ENCODE measurements around the gene RNF130. TPM values are rescaled to one million over a fixed set of nuclear protein-coding genes. Genes with fewer than 3 reads are reported as not detected.

RNF130 gene
- total RNA-seq, 4 donors from 2014 or later, result 34.5 to 79.5 (median 55.6) TPM

DNA sequence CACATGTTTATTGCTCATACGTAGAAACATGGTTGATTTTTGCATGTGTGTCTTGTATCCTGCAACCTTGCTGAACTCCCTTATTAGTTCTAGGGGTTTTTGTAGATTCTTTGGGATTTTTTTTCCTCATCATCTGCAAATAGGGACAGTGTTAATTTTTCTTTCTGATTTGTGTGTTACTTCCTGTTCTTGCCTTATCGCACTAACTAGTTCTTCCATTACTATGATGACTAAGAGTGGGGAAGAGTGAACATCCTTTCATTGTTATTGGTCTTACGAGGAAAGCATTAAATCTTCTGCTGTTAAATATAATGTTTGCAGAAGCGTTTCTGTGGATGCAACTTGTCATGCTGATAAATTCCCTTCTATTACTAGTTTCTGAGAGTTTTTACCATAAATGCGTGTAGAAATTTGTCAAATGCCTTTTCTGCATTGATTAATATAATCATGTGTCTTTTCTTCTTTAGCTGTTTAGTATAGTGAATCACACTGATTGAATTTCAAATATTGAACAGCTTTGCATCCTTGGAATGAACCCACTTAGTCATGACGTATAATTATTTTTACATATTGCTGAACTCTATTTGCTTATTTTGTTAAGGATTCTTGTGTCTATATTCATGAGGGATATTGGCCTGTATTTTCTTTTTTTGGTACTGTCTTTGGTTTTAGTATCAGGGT, 32.1 kb upstream of the RNF130 start:
- H3K36me3 ChIP-seq, result no peaks in the 10 kb centered on the region
- intact Hi-C loops (cut with DNase I; ENCODE audit: low total_unique reads), result no loop called here
- no peaks in the 10 kb centered on the region for H3K4me1 ChIP-seq
- no peak overlapping the region for H3K4me3 ChIP-seq
- DNase-seq, result no peak
- in situ Hi-C loops (cut with MboI; ENCODE audit: low sequenced_read_pairs in 4 of 4), result no loop called here
- peaks cover 0 to 12% (median 10%) of the 10 kb centered on the region in 3 donors for H3K9me3 ChIP-seq
- peaks cover 0 to 5% (median 0%) of the 10 kb centered on the region in 3 donors for H3K27me3 ChIP-seq
- no peak overlapping the region for H3K27ac ChIP-seq
- ATAC-seq, result no peak
- TF ChIP-seq, protein P1, sequence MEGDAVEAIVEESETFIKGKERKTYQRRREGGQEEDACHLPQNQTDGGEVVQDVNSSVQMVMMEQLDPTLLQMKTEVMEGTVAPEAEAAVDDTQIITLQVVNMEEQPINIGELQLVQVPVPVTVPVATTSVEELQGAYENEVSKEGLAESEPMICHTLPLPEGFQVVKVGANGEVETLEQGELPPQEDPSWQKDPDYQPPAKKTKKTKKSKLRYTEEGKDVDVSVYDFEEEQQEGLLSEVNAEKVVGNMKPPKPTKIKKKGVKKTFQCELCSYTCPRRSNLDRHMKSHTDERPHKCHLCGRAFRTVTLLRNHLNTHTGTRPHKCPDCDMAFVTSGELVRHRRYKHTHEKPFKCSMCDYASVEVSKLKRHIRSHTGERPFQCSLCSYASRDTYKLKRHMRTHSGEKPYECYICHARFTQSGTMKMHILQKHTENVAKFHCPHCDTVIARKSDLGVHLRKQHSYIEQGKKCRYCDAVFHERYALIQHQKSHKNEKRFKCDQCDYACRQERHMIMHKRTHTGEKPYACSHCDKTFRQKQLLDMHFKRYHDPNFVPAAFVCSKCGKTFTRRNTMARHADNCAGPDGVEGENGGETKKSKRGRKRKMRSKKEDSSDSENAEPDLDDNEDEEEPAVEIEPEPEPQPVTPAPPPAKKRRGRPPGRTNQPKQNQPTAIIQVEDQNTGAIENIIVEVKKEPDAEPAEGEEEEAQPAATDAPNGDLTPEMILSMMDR (IDR thresholded peaks at IDR 0.05 in 4 of 5, conservative IDR thresholded peaks at IDR 0.05 in 1 of 5), result no peak
- no peak for TF ChIP-seq POLR2A (IDR thresholded peaks at IDR 0.05)

DNA sequence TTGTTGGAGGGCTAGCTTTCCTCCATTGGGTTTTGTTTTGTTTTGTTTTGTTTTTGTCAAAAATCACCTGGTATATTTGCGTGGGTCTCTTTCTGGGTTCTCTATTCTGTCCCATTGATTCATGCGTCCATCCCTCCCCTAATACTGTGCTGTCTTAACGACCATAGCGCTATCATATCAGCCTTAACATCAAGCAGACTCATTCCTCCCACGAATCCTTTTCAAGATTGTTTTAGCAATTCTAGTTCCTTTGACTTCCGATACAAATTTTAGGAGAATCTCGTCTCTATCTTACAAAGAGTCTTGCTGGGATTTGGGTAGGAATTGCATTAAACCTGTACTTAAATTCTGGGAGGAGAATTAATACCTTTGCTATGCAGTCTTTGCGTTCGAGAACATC, 31.1 kb upstream of the RNF130 start:
- TF ChIP-seq, protein P1 (IDR thresholded peaks at IDR 0.05 in 4 of 5, conservative IDR thresholded peaks at IDR 0.05 in 1 of 5), result no peak
- intact Hi-C loops (cut with DNase I; ENCODE audit: low total_unique reads) (no loop called here), in situ Hi-C loops (cut with MboI; ENCODE audit: low sequenced_read_pairs in 4 of 4) (no loop called here)
- no peaks in the 10 kb centered on the region for H3K36me3 ChIP-seq
- H3K27me3 ChIP-seq, result peaks cover 0 to 5% (median 0%) of the 10 kb centered on the region in 3 donors
- no peaks in the 10 kb centered on the region for H3K4me1 ChIP-seq
- peaks cover 0 to 12% (median 10%) of the 10 kb centered on the region in 3 donors for H3K9me3 ChIP-seq
- H3K4me3 ChIP-seq, result no peak overlapping the region
- no peak for DNase-seq
- ATAC-seq, result no peak
- H3K27ac ChIP-seq, result no peak overlapping the region

DNA sequence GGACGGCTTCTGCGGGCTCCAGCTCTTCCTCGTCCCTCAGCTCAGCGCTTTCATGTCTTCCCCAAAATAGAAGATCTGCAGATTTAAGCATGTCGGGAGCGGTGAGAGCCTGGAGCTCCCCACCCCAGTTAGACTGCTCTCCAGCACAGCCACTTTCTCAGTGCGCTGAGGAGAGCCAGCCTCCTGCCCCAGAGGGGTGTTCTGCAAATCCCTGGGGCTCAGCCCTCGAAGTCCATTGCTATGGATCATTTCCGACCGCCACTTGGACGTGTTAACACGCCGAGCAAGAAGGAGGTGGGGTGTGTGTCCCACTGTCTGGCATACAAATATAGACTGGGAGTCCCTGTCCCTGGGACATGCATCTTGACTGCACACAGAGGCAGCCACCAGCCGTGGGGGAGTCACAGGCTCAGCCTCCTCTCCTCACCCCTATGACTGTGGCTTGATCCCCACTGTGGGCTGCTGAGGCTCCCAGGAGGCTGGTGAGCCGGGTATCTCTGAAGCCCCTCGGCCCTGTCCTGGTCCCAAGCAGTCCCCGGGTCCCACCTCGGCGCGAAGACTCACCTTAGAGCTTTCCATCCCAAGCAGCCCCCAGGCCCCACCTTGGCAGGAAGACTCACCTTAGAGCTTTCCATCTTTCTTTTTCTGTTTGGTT, 30.0 kb upstream of the RNF130 start:
- Histone ChIP-seq H3K4me3 (no peak overlapping the region), H3K27me3 (peaks cover 0 to 5% (median 0%) of the 10 kb centered on the region in 3 donors), H3K36me3 (no peaks in the 10 kb centered on the region), H3K4me1 (no peaks in the 10 kb centered on the region), H3K9me3 (peaks cover 0 to 8% (median 5%) of the 10 kb centered on the region in 3 donors), H3K27ac (no peak overlapping the region)
- in situ Hi-C loops (cut with MboI; ENCODE audit: low sequenced_read_pairs in 4 of 4), result no loop called here
- DNase-seq (no peak), ATAC-seq (no peak)
- intact Hi-C loops (cut with DNase I; ENCODE audit: low total_unique reads), result no loop called here
- TF ChIP-seq, protein P1 (IDR thresholded peaks at IDR 0.05 in 4 of 5, conservative IDR thresholded peaks at IDR 0.05 in 1 of 5), result no peak
- TF ChIP-seq POLR2A (IDR thresholded peaks at IDR 0.05), result no peak

DNA sequence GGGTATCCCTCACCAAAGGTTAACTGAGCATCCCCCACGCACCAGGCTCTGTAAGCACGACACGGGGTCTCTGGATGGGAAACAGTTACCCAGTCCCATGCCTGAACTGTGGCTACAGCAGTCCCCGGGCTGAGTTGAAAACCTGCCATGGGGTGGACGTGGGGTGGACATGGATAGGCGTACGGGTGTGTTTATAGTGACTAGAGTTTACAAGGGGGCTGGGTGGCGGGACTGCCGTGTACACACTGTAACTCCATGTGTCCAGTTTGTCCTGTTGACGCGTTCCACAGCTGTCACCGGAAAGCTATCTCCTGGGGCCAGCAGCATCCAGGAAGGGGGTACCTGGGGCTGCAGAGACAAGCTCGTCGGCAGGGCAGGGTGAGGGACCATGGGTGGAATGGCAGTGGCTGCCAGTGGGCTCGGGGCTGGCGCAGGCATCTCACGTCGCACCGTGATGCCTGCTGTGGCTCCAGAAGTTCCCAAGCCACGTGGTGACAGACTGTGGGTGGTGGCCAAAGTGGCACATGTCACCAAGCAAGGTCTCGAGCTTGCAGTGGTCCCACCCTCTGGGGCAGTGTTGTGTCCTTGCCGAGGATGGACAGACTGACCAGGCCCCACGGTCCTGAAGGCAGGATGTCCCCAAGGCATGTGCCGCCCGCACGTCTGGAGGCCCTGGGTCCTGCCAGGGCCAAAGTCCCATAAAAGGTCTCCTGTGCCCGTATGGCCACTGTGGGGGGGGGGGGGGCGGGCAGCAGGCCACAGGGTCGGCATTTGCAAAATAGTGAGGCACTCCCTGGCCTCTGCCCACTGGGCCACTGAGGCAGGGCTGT, 29.3 kb upstream of the RNF130 start:
- no peak for TF ChIP-seq POLR2A (IDR thresholded peaks at IDR 0.05)
- TF ChIP-seq, protein P1 (IDR thresholded peaks at IDR 0.05 in 4 of 5, conservative IDR thresholded peaks at IDR 0.05 in 1 of 5), result no peak
- ATAC-seq, result no peak
- Histone ChIP-seq H3K9me3 (peaks cover 0 to under 1% (median 0%) of the 10 kb centered on the region in 3 donors), H3K36me3 (no peaks in the 10 kb centered on the region), H3K27me3 (peaks cover 0 to 3% (median 0%) of the 10 kb centered on the region in 3 donors), H3K4me3 (no peak overlapping the region), H3K27ac (no peak overlapping the region), H3K4me1 (no peaks in the 10 kb centered on the region)
- intact Hi-C loops (cut with DNase I; ENCODE audit: low total_unique reads) (no loop called here), in situ Hi-C loops (cut with MboI; ENCODE audit: low sequenced_read_pairs in 4 of 4) (no loop called here)
- no peak for DNase-seq

Data from gastrocnemius medialis (tissue), 4 donors.